H9 (cell line): ENCODE data around the gene DMRTB1. TPM values are rescaled to one million over a fixed set of nuclear protein-coding genes. Genes with fewer than 3 reads are reported as not detected.

ENCODE experiments used
- DNase-seq: peaks from one replicate; pipeline ENCODE4 v3.0.0-alpha.2; 2017
- H2AFZ ChIP-seq: one replicate; pipeline ENCODE4 v1.6.1; 2013; ENCODE audit warnings: mild to moderate bottlenecking, low read length, control low read depth, moderate library complexity
- H2AK5ac ChIP-seq: 2 replicates; pipeline ENCODE4 v1.6.1; 2013; ENCODE audit warnings: low read length, control low read depth, mixed read lengths; ENCODE audit not compliant: insufficient read length
- H2BK120ac ChIP-seq: one replicate; pipeline ENCODE4 v1.6.1; 2013; ENCODE audit warnings: low read depth, mild to moderate bottlenecking, low read length, control low read depth, inconsistent platforms; ENCODE audit not compliant: poor library complexity, severe bottlenecking
- H2BK12ac ChIP-seq: 2 replicates; pipeline ENCODE4 v1.6.1; 2013; ENCODE audit warnings: low read length, control low read depth, mixed read lengths, low read depth; ENCODE audit not compliant: insufficient read length
- H2BK15ac ChIP-seq: 2 replicates; pipeline ENCODE4 v1.6.1; 2013; ENCODE audit warnings: low read depth, low read length, control low read depth
- H2BK20ac ChIP-seq: one replicate; pipeline ENCODE4 v1.6.1; 2013; ENCODE audit warnings: low read depth, mild to moderate bottlenecking, low read length, control low read depth, inconsistent platforms; ENCODE audit not compliant: poor library complexity, severe bottlenecking
- H2BK5ac ChIP-seq: 2 replicates; pipeline ENCODE4 v1.6.1; 2013; ENCODE audit warnings: low read length, control low read depth, mixed read lengths; ENCODE audit not compliant: insufficient read length
- H3K14ac ChIP-seq: 2 replicates; pipeline ENCODE4 v1.6.1; 2013; ENCODE audit warnings: low read length, control low read depth; ENCODE audit not compliant: insufficient read depth
- H3K18ac ChIP-seq: 2 replicates; pipeline ENCODE4 v1.6.1; 2013; ENCODE audit warnings: low read depth, mild to moderate bottlenecking, mixed read lengths, low read length, control low read depth; ENCODE audit not compliant: insufficient read length
- H3K23ac ChIP-seq: 2 replicates; pipeline ENCODE4 v1.6.1; 2013; ENCODE audit warnings: low read length, control low read depth, mixed read lengths, low read depth; ENCODE audit not compliant: insufficient read length
- H3K23me2 ChIP-seq: 2 replicates; pipeline ENCODE4 v1.6.1; 2013; ENCODE audit warnings: low read depth, mild to moderate bottlenecking, mixed read lengths, low read length, control low read depth; ENCODE audit not compliant: insufficient read length, poor library complexity, severe bottlenecking
- H3K27ac ChIP-seq: 2 replicates; pipeline ENCODE4 v1.5.1; 2013; ENCODE audit warnings: low read length, control low read depth, mixed read lengths, low read depth; ENCODE audit not compliant: insufficient read length
- H3K27me3 ChIP-seq: 2 replicates; pipeline ENCODE4 v1.6.1; 2013; ENCODE audit warnings: low read length, control low read depth, inconsistent platforms; ENCODE audit not compliant: insufficient read depth
- H3K4ac ChIP-seq: 2 replicates; pipeline ENCODE4 v1.6.1; 2013; ENCODE audit warnings: low read depth, mild to moderate bottlenecking, control low read depth, inconsistent platforms, low read length, moderate library complexity
- H3K4me1 ChIP-seq: 2 replicates; pipeline ENCODE4 v1.6.1; 2013; ENCODE audit warnings: low read length, control low read depth, inconsistent platforms; ENCODE audit not compliant: insufficient read depth
- H3K4me2 ChIP-seq: 2 replicates; pipeline ENCODE4 v1.6.1; 2013; ENCODE audit warnings: low read length, control low read depth, mixed read lengths; ENCODE audit not compliant: insufficient read length, insufficient read depth
- H3K56ac ChIP-seq: 2 replicates; pipeline ENCODE4 v1.6.1; 2013; ENCODE audit warnings: low read depth, mild to moderate bottlenecking, mixed read lengths, low read length, control low read depth; ENCODE audit not compliant: insufficient read length
- H3K79me1 ChIP-seq: 2 replicates; pipeline ENCODE4 v1.6.1; 2013; ENCODE audit warnings: low read depth, mild to moderate bottlenecking, moderate library complexity, low read length, control low read depth, inconsistent platforms; ENCODE audit not compliant: insufficient read depth, poor library complexity, severe bottlenecking
- H3K79me2 ChIP-seq: 2 replicates; pipeline ENCODE4 v1.6.1; 2013; ENCODE audit warnings: low read length, control low read depth, inconsistent platforms; ENCODE audit not compliant: insufficient read depth
- H3K9ac ChIP-seq: 2 replicates; pipeline ENCODE4 v1.6.1; 2013; ENCODE audit warnings: low read length, control low read depth, mixed read lengths; ENCODE audit not compliant: insufficient read length; ENCODE audit errors: extremely low read depth
- H3K9me3 ChIP-seq: one replicate; pipeline ENCODE4 v1.6.1; 2013; ENCODE audit warnings: low read depth, low read length, inconsistent platforms; ENCODE audit not compliant: control insufficient read depth
- H3T11ph ChIP-seq: one replicate; pipeline ENCODE4 v1.6.1; 2013; ENCODE audit warnings: mild to moderate bottlenecking, low read length, control low read depth, inconsistent platforms
- H4K20me1 ChIP-seq: one replicate; pipeline ENCODE4 v1.6.1; 2013; ENCODE audit not compliant: control insufficient read depth, insufficient read length, insufficient read depth
- H4K5ac ChIP-seq: 2 replicates; pipeline ENCODE4 v1.6.1; 2013; ENCODE audit warnings: low read depth, mild to moderate bottlenecking, mixed read lengths, low read length, control low read depth; ENCODE audit not compliant: insufficient read length
- H4K8ac ChIP-seq: replicated peaks from 2 replicates; pipeline ENCODE4 v1.6.1; 2013; ENCODE audit warnings: low read length, control low read depth, mixed read lengths, low read depth; ENCODE audit not compliant: insufficient read length
- H4K91ac ChIP-seq: 2 replicates; pipeline ENCODE4 v1.6.1; 2013; ENCODE audit warnings: low read depth, mild to moderate bottlenecking, moderate library complexity, mixed read lengths, low read length, control low read depth; ENCODE audit not compliant: insufficient read length
- H3K27ac Mint-ChIP-seq, 3 experiments: 2 replicates in 2 of 3; 3 replicates in 1 of 3; pipeline ENCODE4 v1.8.0; 2020 to 2021; ENCODE audit warnings: mixed read lengths in 3 of 3, mild to moderate bottlenecking in 1 of 3, moderate library complexity in 1 of 3
- H3K27me3 Mint-ChIP-seq: 2 replicates; pipeline ENCODE4 v1.8.0; 2021; ENCODE audit warnings: low read depth, mild to moderate bottlenecking, moderate library complexity, mixed read lengths
- H3K36me3 Mint-ChIP-seq, 3 experiments: 2 replicates in 2 of 3; 3 replicates in 1 of 3; pipeline ENCODE4 v1.8.0; 2020 to 2021; ENCODE audit warnings: low read depth in 3 of 3, mixed read lengths in 3 of 3; ENCODE audit not compliant: insufficient read depth in 1 of 3
- H3K4me1 Mint-ChIP-seq, 2 experiments: 2 replicates each; pipeline ENCODE4 v1.8.0; 2020; ENCODE audit warnings: mixed read lengths in 2 of 2
- H3K4me3 Mint-ChIP-seq, 2 experiments: 2 replicates in 1 of 2; 3 replicates in 1 of 2; pipeline ENCODE4 v1.8.0; 2020 to 2021; ENCODE audit warnings: mild to moderate bottlenecking in 2 of 2, mixed read lengths in 2 of 2, moderate library complexity in 1 of 2
- H3K9me3 Mint-ChIP-seq, 2 experiments: 2 replicates in 1 of 2; 3 replicates in 1 of 2; pipeline ENCODE4 v1.8.0; 2020; ENCODE audit warnings: mild to moderate bottlenecking in 2 of 2, mixed read lengths in 2 of 2, moderate library complexity in 1 of 2
- CTCF ChIP-seq: fragments of 200-600 bp; sonication (generic); conservative IDR thresholded peaks from 3 replicates; pipeline ENCODE4 v1.8.0; 2021; ENCODE audit warnings: antibody characterized with exemption, mild to moderate bottlenecking
- total RNA-seq: library from RNA; stranded (reverse); gene quantifications from 2 replicates; pipeline ENCODE4 v1.2.1, GENCODE V29; 2021

DMRTB1 gene
- total RNA-seq, 1 experiment from 2014 or later, result not detected

GRCh38 chr1:53467391-53467790 is 8.2 kb downstream of the DMRTB1 start:
- no peak overlapping the region for H3K23ac ChIP-seq
- no peaks in the 10 kb centered on the region for H4K20me1 ChIP-seq
- H3K36me3 Mint-ChIP-seq, result peaks cover 0 to 4% (median 0%) of the 10 kb centered on the region in 3 experiments; a peak in 1 of 7 replicates
- peaks cover 13 to 21% of the 10 kb centered on the region in 2 experiments for H3K4me1 Mint-ChIP-seq
- H2BK15ac ChIP-seq, result no peak overlapping the region
- H3K27ac Mint-ChIP-seq, result no peak overlapping the region
- no peak overlapping the region for H3K18ac ChIP-seq
- H3K4me2 ChIP-seq, result no peak overlapping the region
- H2BK12ac ChIP-seq, result no peak overlapping the region
- no peak for TF ChIP-seq CTCF
- H3K56ac ChIP-seq, result no peak overlapping the region
- no peaks in the 10 kb centered on the region; the same call in 1 of the 2 replicates for H3K27me3 ChIP-seq
- H3K4ac ChIP-seq, result no peak overlapping the region
- no peak for DNase-seq
- H3K79me1 ChIP-seq, result no peaks in the 10 kb centered on the region
- peaks cover 2% of the 10 kb centered on the region; the same call in 1 of the 2 replicates for H3K4me1 ChIP-seq
- H3T11ph ChIP-seq, result no peak overlapping the region
- no peak overlapping the region for H2AK5ac ChIP-seq
- H3K23me2 ChIP-seq, result no peaks in the 10 kb centered on the region
- H3K14ac ChIP-seq, result no peak overlapping the region
- peaks cover 24% of the 10 kb centered on the region for H3K27me3 Mint-ChIP-seq
- H3K9me3 Mint-ChIP-seq, result peaks cover 3 to 6% of the 10 kb centered on the region in 2 experiments; a peak in 2 of 5 replicates
- H3K27ac ChIP-seq, result no peak overlapping the region
- no peak overlapping the region for H2AFZ ChIP-seq
- no peaks in the 10 kb centered on the region for H3K79me2 ChIP-seq
- H2BK5ac ChIP-seq, result no peak overlapping the region
- H3K4me3 Mint-ChIP-seq, result no peak overlapping the region
- no peak overlapping the region for H2BK20ac ChIP-seq
- no peak overlapping the region for H2BK120ac ChIP-seq
- no peak overlapping the region for H4K91ac ChIP-seq
- H3K9me3 ChIP-seq, result no peaks in the 10 kb centered on the region
- H3K9ac ChIP-seq, result no peak overlapping the region
- H4K5ac ChIP-seq, result no peak overlapping the region
- no peak overlapping the region for H4K8ac ChIP-seq
